ENCODE data around the gene MYCBP.

MYCBP gene

GRCh38 chr1:38834221-38834782, 38.8 kb downstream of the MYCBP start:
- TF ChIP-seq CTCF (IDR thresholded peaks at IDR 0.05; ENCODE audit: insufficient read depth, low read depth, low read length, missing control alignments) = no peak
- no peak overlapping the region for H3K4me3 ChIP-seq (ENCODE audit: low read depth, low read length)
- no peak for DNase-seq (ENCODE audit: low read depth)

- no peak for DNase-seq (ENCODE audit: low read depth)
- no peak for TF ChIP-seq CTCF (IDR thresholded peaks at IDR 0.05; ENCODE audit: insufficient read depth, low read depth, low read length, missing control alignments)
- no peak overlapping the region for H3K4me3 ChIP-seq (ENCODE audit: low read depth, low read length)
Measured at GRCh38 chr1:38833146-38833545, 40.0 kb downstream of the MYCBP start.

- no peak for DNase-seq (ENCODE audit: low read depth)
- H3K4me3 ChIP-seq (ENCODE audit: low read depth, low read length) = no peak overlapping the region
Measured at GRCh38 chr1:38832370-38832734, 40.8 kb downstream of the MYCBP start.

GRCh38 chr1:38831731-38832369, 41.3 kb downstream of the MYCBP start:
- no peak for DNase-seq (ENCODE audit: low read depth)
- no peak overlapping the region for H3K4me3 ChIP-seq (ENCODE audit: low read depth, low read length)
- TF ChIP-seq CTCF (IDR thresholded peaks at IDR 0.05; ENCODE audit: insufficient read depth, low read depth, low read length, missing control alignments) = no peak

More at GRCh38 chr1:38832370-38832734, 40.8 kb downstream of the MYCBP start:
- no peak for TF ChIP-seq CTCF (IDR thresholded peaks at IDR 0.05; ENCODE audit: insufficient read depth, low read depth, low read length, missing control alignments)

- TF ChIP-seq CTCF (IDR thresholded peaks at IDR 0.05; ENCODE audit: insufficient read depth, low read depth, low read length, missing control alignments) = no peak
- DNase-seq (ENCODE audit: low read depth) = no peak
- no peak overlapping the region for H3K4me3 ChIP-seq (ENCODE audit: low read depth, low read length)
Measured at GRCh38 chr1:38829368-38829767, 43.8 kb downstream of the MYCBP start.

- no peak overlapping the region for H3K4me3 ChIP-seq (ENCODE audit: low read depth, low read length)
- DNase-seq (ENCODE audit: low read depth) = no peak
- TF ChIP-seq CTCF (IDR thresholded peaks at IDR 0.05; ENCODE audit: insufficient read depth, low read depth, low read length, missing control alignments) = no peak
Measured at GRCh38 chr1:38827318-38827717, 45.8 kb downstream of the MYCBP start.

GRCh38 chr1:38826886-38827285, 46.3 kb downstream of the MYCBP start:
- no peak for DNase-seq (ENCODE audit: low read depth)
- no peak overlapping the region for H3K4me3 ChIP-seq (ENCODE audit: low read depth, low read length)
- no peak for TF ChIP-seq CTCF (IDR thresholded peaks at IDR 0.05; ENCODE audit: insufficient read depth, low read depth, low read length, missing control alignments)
